Anterior cingulate cortex (tissue), 58 donors: ENCODE data around the gene CACNA1F.
A peak's percentile ranks its signal among the peaks of the same experiment; 100 is the strongest.
"Not testable (repeated sequence)": the region's sequence is repeated elsewhere in the genome, so short reads cannot be mapped to it uniquely, and the experiment has no call there.

Experiments
- DNase-seq, 58 donors: peaks; one replicate each; lab custom pipeline; 2025; lab: John Stamatoyannopoulos, UW

Gene CACNA1F

GRCh38 chrX:49178537-49178936, 54.6 kb downstream of the CACNA1F start:
- no peak for DNase-seq

- DNase-seq = no peak
Measured at GRCh38 chrX:49177873-49178480, 55.2 kb downstream of the CACNA1F start.

GRCh38 chrX:49177338-49177833, 55.8 kb downstream of the CACNA1F start:
- no peak for DNase-seq

- DNase-seq = no peak
Measured at GRCh38 chrX:49176421-49177326, 56.5 kb downstream of the CACNA1F start.

- no peak for DNase-seq
Measured at GRCh38 chrX:49175435-49176274, 57.5 kb downstream of the CACNA1F start.

- DNase-seq = no peak
Measured at GRCh38 chrX:49174723-49175122, 58.4 kb downstream of the CACNA1F start.

GRCh38 chrX:49173544-49173943, 59.6 kb downstream of the CACNA1F start:
- DNase-seq = not testable (repeated sequence)

GRCh38 chrX:49172280-49172780, 60.8 kb downstream of the CACNA1F start:
- peak in 18 of 58 donors; percentile 1 to 50 (median 12) for DNase-seq

- DNase-seq = peak in 5 of 58 donors; percentile 1 to 16 (median 15)
Measured at GRCh38 chrX:49171752-49172279, 61.3 kb downstream of the CACNA1F start, which contains the start of gene PLP2. Gene PLP2, plus strand, starts transcription at chrX:49171898. Its CDS starts 103 bp downstream, at chrX:49172001.

GRCh38 chrX:49167740-49168108, 65.4 kb downstream of the CACNA1F start:
- no peak for DNase-seq

GRCh38 chrX:49166914-49167739, 66.0 kb downstream of the CACNA1F start:
- peak in 22 of 58 donors; percentile 1 to 50 (median 15) for DNase-seq

GRCh38 chrX:49165901-49166881, 66.9 kb downstream of the CACNA1F start:
- peak in 52 of 58 donors; percentile 3 to 70 (median 40) for DNase-seq

- DNase-seq = no peak
Measured at GRCh38 chrX:49164589-49165360, 68.4 kb downstream of the CACNA1F start.

GRCh38 chrX:49163555-49164419, 69.4 kb downstream of the CACNA1F start:
- peak; percentile 5 to 89 (median 77) for DNase-seq

GRCh38 chrX:49162620-49163019, 70.5 kb downstream of the CACNA1F start, which contains the start of gene MAGIX:
Gene MAGIX, plus strand, starts transcription at chrX:49162758. Its CDS starts 132 bp downstream, at chrX:49162890.
- peak in 1 of 58 donors; percentile 5 for DNase-seq

GRCh38 chrX:49161632-49162031, 71.5 kb downstream of the CACNA1F start:
- no peak for DNase-seq
